Tibial nerve (tissue), 4 donors: ENCODE measurements around the gene SEMA5B.

Experiments used
- CTCF ChIP-seq, 5 experiments: fragments of 200-600 bp in 3 of 5; fragments of 450-650 bp in 2 of 5; sonication (generic) in 3 of 5; IDR thresholded peaks; one replicate each; pipeline ENCODE4 v1.5.1; 2016 to 2019; ENCODE audit warnings: antibody characterized with exemption in 5 of 5, mild to moderate bottlenecking in 3 of 5, moderate library complexity in 2 of 5
- EP300 ChIP-seq, 2 donors: sonication (generic); formaldehyde crosslinking; IDR thresholded peaks; one replicate each; pipeline ENCODE4 v1.6.1; 2017; ENCODE audit warnings: antibody characterized with exemption in 2 of 2, mild to moderate bottlenecking in 1 of 2
- POLR2A ChIP-seq, 2 donors: fragments of 450-650 bp; IDR thresholded peaks; one replicate each; pipeline ENCODE4 v1.6.1; 2017; ENCODE audit warnings: antibody characterized with exemption in 2 of 2, mild to moderate bottlenecking in 2 of 2, moderate library complexity in 2 of 2

DNA sequence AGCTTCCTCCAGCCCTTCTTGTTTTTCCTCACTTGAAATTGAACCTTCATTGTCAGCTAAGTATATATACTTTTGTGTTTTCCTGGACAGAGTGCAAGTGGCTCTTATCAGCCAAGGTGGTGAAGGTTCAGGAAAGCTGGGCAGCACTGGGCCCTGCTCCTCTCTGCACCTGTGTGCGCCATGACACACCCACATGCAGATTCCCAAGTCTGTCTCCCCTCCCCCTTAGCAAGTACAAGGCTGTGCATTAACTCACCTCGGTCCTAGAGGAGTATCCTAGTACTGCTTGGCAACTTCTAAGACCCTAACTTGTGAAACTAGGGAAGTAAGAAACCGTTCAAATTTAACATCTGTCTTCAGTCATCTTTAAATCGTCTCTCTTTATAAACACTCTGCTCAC is 146.9 kb downstream of the SEMA5B start:
- TF ChIP-seq POLR2A (IDR thresholded peaks at IDR 0.05) (no peak), CTCF (IDR thresholded peaks at IDR 0.05) (no peak), EP300 (IDR thresholded peaks at IDR 0.05) (no peak)
